ENCODE results near the gene SNTA1.
"Not testable (repeated sequence)": the region's sequence is repeated elsewhere in the genome, so short reads cannot be mapped to it uniquely, and the experiment has no call there.

SNTA1 gene

GRCh38 chr20:33443512-33444239, at the start of gene SNTA1:
Gene SNTA1, minus strand, starts transcription at chr20:33443763. Its CDS starts 143 bp downstream, at chr20:33443620.
- DNase-seq (ENCODE audit: extremely low spot score, insufficient read length, low read depth) (peak; percentile 85), FAIRE-seq (no peak)

- DNase-seq (ENCODE audit: extremely low spot score, insufficient read length, low read depth) (no peak), FAIRE-seq (no peak)
Observed at GRCh38 chr20:33490934-33491656, 47.5 kb upstream of the SNTA1 start.

GRCh38 chr20:33490023-33490933, 46.7 kb upstream of the SNTA1 start, which contains the start of gene CBFA2T2:
Gene CBFA2T2, plus strand, starts transcription at chr20:33490096. Its CDS starts 172 bp downstream, at chr20:33490268.
- FAIRE-seq: no peak
- no peak for DNase-seq (ENCODE audit: extremely low spot score, insufficient read length, low read depth)

- DNase-seq (ENCODE audit: extremely low spot score, insufficient read length, low read depth) (peak; percentile 97), FAIRE-seq (peak; percentile 96)
Observed at GRCh38 chr20:33489495-33490022, 46.0 kb upstream of the SNTA1 start.

- DNase-seq (ENCODE audit: extremely low spot score, insufficient read length, low read depth); FAIRE-seq: not testable (repeated sequence)
Observed at GRCh38 chr20:33488661-33489494, 45.3 kb upstream of the SNTA1 start.

GRCh38 chr20:33488201-33488600, 44.6 kb upstream of the SNTA1 start:
- no peak for DNase-seq (ENCODE audit: extremely low spot score, insufficient read length, low read depth)
- FAIRE-seq: no peak

GRCh38 chr20:33483186-33483585, 39.6 kb upstream of the SNTA1 start:
- FAIRE-seq: not testable (repeated sequence)

GRCh38 chr20:33482581-33482980, 39.0 kb upstream of the SNTA1 start:
- no peak for FAIRE-seq
- DNase-seq (ENCODE audit: extremely low spot score, insufficient read length, low read depth): no peak

More at GRCh38 chr20:33483186-33483585, 39.6 kb upstream of the SNTA1 start:
- DNase-seq (ENCODE audit: extremely low spot score, insufficient read length, low read depth): not testable (repeated sequence)

- FAIRE-seq: no peak
Observed at GRCh38 chr20:33481431-33481941, 37.9 kb upstream of the SNTA1 start.

GRCh38 chr20:33480048-33480447, 36.5 kb upstream of the SNTA1 start:
- DNase-seq (ENCODE audit: extremely low spot score, insufficient read length, low read depth): no peak
- FAIRE-seq: no peak

More at GRCh38 chr20:33481431-33481941, 37.9 kb upstream of the SNTA1 start:
- DNase-seq (ENCODE audit: extremely low spot score, insufficient read length, low read depth): no peak

GRCh38 chr20:33477386-33478234, 34.0 kb upstream of the SNTA1 start:
- DNase-seq (ENCODE audit: extremely low spot score, insufficient read length, low read depth) (no peak), FAIRE-seq (no peak)

- FAIRE-seq: no peak
- DNase-seq (ENCODE audit: extremely low spot score, insufficient read length, low read depth): no peak
Observed at GRCh38 chr20:33475381-33476152, 32.0 kb upstream of the SNTA1 start.

GRCh38 chr20:33474963-33475362, 31.4 kb upstream of the SNTA1 start:
- FAIRE-seq: no peak

GRCh38 chr20:33474097-33474873, 30.7 kb upstream of the SNTA1 start:
- FAIRE-seq (no peak), DNase-seq (ENCODE audit: extremely low spot score, insufficient read length, low read depth) (no peak)

More at GRCh38 chr20:33474963-33475362, 31.4 kb upstream of the SNTA1 start:
- DNase-seq (ENCODE audit: extremely low spot score, insufficient read length, low read depth): no peak

GRCh38 chr20:33472868-33473435, 29.4 kb upstream of the SNTA1 start:
- FAIRE-seq (no peak), DNase-seq (ENCODE audit: extremely low spot score, insufficient read length, low read depth) (no peak)

GRCh38 chr20:33470866-33471265, 27.3 kb upstream of the SNTA1 start:
- DNase-seq (ENCODE audit: extremely low spot score, insufficient read length, low read depth): no peak
- FAIRE-seq: no peak
